Choroid plexus epithelial cell (primary cell): ENCODE data around the gene GKN1.

Source experiments
- DNase-seq: peaks from one replicate; pipeline ENCODE4 v3.0.0-alpha.2; 2010; ENCODE audit warnings: low read depth
- H3K4me3 ChIP-seq: 2 replicates; pipeline ENCODE4 v1.5.1; 2011; ENCODE audit warnings: low read depth, mild to moderate bottlenecking, control low read depth, low read length, moderate library complexity
- CTCF ChIP-seq: conservative IDR thresholded peaks from 2 replicates; pipeline ENCODE4 v1.5.1; 2011; ENCODE audit warnings: low read depth, mild to moderate bottlenecking, control low read depth, inconsistent platforms, low read length, moderate library complexity

Gene GKN1

GRCh38 chr2:68997401-68997800, 23.0 kb downstream of the GKN1 start:
- no peak overlapping the region for H3K4me3 ChIP-seq
- TF ChIP-seq CTCF: no peak
- DNase-seq: no peak

GRCh38 chr2:69001879-69002278, 27.4 kb downstream of the GKN1 start:
- no peak for TF ChIP-seq CTCF
- DNase-seq: no peak
- no peak overlapping the region for H3K4me3 ChIP-seq

- no peak for DNase-seq
- TF ChIP-seq CTCF: no peak
- H3K4me3 ChIP-seq: no peak overlapping the region
These were observed 29.3 kb downstream of the GKN1 start for GRCh38 chr2:69003731-69004130.

GRCh38 chr2:69007169-69007568, 32.7 kb downstream of the GKN1 start:
- H3K4me3 ChIP-seq: no peak overlapping the region

GRCh38 chr2:69007603-69008002, 33.2 kb downstream of the GKN1 start:
- no peak for TF ChIP-seq CTCF
- DNase-seq: peak; percentile 30
- H3K4me3 ChIP-seq: no peak overlapping the region

More at GRCh38 chr2:69007169-69007568, 32.7 kb downstream of the GKN1 start:
- TF ChIP-seq CTCF: no peak
- DNase-seq: no peak

GRCh38 chr2:69010437-69011194, 36.2 kb downstream of the GKN1 start:
- no peak for TF ChIP-seq CTCF
- no peak for DNase-seq
- H3K4me3 ChIP-seq: no peak overlapping the region

- TF ChIP-seq CTCF: peak; percentile 7
These were observed 37.2 kb downstream of the GKN1 start for GRCh38 chr2:69011611-69012157.

More at GRCh38 chr2:69011611-69012157, 37.2 kb downstream of the GKN1 start:
- DNase-seq: no peak
- no peak overlapping the region for H3K4me3 ChIP-seq
